DMS153 (cell line): ENCODE data around the gene RHOBTB1.
A peak's percentile ranks its signal among the peaks of the same experiment; 100 is the strongest.

Experiments
- DNase-seq: peaks from one replicate; lab custom pipeline; 2025; lab: John Stamatoyannopoulos, UW

RHOBTB1 gene

DNA sequence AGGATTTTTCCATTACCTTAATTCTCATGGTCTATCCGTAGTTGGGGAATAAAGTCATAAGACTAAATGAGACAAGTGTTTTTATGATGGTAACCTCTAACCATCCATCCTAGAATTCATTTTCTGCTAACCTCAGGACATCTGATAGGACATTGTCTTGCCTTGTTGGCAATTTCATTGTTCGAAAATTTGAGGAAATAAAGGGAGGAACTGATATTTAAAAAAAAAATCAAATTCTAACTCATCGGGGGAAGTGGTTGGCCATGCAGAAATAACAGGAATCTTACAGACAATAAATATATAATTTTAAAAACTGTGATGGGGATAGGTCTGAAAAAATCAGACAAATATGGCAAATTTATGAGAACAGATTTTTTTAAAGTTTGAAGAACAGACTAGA, 21.7 kb upstream of the RHOBTB1 start:
- no peak for DNase-seq

DNA sequence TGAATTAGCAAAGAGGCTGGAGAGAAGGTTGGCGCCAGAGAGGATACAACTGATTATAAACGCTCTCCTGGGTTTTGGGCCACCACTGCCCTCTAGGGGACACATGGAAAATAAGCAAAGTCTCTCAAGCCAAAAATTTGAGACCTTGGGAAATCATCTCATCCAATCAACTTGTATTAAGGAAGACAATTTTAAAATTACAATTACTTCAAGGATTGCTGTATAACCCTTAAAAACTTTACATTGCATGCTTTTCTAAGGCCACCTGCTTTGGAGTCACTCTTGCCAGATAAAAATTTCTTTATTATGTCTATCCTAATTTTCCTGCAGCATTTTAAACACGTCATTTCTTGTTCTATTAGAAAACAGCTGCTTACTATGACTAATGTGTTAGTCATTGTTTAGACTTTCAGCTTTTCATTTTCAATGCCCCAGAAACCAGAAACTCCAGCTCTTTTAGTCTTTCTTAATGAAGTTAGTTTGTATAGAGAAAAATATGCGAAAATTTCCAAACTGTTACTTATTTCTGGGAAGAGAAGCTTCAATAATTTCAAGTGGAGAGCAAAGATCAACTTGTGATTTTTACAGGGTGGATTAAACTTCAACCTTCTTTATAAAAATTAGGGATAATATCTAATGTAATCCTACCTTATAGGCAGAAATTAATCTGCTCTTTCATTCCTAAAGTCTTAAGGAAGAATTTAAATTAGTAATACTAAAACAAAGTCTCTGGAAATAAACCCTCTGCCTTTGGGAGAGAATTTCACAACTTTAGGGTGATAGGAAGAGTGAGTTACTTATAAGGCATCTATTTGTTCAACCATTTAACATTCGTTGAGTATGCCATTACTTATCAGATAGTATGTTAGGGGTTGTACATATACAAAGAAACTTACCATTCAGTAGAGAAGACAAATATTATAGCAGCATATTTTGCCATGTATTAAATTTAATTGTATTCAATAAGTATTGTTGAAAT, 20.6 kb upstream of the RHOBTB1 start:
- DNase-seq, result peak; percentile 44

DNA sequence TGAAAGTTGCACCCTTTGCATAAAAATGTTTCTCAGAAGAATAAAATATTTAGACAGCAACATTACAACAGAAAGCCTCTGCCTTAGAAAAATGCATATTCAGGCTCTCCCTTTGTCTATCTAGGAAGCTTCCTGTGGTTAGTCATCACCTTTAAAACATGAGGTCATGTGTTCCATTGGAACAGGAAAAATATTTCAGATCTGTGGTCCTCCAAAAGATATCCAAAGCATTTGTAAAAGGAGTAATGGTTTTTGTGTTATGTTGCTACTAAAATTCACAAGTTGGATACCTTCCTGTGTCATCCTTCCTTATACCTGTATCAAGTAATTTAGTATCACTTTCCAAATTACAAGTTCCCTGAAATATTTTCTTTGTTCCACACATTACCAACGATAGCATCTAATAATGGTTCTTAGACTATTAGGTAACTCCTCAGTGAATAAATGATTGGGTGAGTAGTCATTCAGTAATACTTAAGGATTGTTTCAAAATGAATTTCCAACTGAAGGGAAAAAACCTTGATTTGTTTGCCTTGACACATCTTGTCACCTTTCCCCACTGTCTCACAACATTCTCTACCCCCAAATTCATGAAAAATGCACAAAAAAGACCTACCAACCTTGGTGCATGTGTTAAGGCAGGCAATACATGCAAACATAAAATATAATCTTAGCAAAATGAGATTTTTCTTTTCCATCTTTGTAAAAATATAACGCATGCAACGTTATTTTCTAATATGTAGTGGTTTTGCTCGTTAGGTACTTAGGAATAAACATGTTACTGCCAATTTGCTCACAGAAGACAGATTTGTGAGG, 19.7 kb upstream of the RHOBTB1 start:
- DNase-seq, result no peak

DNA sequence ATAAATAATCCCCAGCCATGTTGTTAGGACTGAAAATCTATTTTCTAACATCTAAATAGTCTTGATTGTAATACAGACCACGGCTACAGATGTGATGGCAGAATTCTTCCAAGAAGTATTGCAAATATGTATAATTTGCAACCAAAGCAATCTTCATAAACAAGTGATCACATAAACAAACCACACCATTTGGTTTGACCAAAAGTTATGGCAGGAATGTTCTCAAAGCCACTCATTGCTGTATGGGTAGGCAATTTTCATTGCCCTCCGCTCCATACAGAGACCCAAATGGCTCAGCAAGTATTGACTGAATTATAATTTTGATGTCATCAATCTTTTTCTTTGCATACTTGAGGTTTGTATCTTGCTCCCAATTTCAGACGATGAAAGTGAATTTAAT, 19.0 kb upstream of the RHOBTB1 start:
- no peak for DNase-seq

DNA sequence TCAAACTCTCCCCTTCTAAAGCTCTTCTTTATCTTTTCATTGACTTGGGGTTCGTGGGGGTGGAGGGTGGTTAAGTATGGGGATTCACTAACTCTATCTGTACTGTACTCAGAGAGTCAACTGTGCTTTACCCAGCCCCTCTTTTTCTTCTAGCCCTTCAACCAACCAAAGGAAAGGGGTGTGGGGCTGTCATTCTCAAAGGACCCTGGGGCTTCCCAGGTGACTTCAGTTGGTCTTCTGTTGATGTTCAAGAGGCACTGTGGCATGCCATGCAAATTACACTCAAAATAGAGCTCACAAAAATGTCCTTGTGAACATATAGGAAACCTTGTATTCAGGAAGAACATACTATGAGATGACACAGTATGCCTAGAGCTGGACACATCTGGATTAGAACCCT, 16.9 kb upstream of the RHOBTB1 start:
- DNase-seq, result no peak

DNA sequence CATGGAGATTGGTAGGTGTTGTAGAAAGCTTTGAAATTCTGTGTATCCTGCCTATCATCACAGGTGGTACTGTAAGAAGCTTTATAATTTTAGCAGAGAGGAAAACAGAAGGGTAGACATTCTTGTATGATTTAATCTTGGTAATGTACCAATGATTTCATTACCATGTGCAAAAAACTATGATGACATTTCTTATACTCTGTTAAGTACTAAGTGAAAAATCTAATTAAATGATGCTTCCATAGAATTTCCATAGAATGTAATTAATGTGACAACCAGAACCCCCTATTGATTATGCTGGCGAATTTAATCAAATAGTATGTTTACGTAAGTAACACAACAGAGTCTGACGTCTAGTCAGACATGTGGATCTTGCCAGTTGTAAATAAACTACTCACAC, 16.0 kb upstream of the RHOBTB1 start:
- no peak for DNase-seq

DNA sequence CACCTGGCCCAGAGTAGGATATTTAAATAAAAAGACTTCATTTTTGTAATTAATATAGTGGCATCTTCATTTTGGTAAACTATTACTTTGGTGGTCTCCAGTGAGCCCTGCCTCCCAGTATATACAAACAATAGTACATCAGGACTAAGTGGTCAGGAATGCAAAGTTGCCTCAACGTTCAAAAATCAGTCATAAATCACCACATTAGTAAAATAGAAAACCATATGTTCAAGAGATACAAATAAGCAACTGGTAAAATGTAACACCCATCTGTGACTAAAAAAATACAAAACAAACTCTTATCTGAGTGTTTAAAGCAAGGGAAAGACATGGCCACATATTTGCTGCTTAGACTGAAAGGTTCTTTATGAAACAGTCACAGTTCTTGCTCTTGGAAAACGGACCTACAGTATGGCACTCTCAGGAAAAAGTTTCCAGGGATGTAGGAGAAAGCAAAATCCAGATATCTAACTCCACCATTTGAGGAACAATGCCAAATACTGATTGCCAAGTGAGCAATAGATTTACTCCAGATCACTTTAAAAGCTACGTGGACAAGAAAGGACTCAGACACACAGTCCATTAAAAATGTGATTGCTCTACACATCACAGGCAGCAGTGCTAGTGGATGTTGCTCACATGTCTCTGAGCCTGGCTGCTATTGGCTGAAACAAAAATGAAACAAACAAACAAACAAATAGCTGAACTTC, 15.1 kb upstream of the RHOBTB1 start:
- DNase-seq, result no peak

DNA sequence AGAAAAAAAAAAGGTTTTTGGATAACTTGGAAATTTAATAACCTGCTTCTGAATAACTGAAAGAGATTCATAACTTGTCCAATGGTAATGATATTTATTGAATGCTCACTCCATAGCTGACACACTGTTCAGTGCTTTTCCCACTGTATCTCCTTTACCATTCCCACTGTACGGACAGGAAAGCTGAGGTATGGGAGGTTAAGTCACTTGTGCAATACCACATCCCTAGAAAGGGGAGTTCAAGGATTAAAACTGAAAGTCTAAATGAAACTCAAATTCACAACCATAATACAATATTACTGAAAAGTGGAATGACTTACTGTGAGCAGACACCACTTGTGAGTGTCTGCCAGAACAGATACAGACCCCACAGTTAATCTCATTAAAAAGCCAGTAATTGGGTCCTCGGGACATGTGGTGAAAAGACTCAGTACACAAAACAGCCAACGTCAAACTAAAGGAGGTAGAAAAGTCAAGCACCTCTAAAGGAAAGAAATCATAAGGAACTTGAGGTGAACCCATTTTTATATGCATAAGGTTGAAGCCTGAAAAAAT, 13.8 kb upstream of the RHOBTB1 start:
- DNase-seq, result no peak

DNA sequence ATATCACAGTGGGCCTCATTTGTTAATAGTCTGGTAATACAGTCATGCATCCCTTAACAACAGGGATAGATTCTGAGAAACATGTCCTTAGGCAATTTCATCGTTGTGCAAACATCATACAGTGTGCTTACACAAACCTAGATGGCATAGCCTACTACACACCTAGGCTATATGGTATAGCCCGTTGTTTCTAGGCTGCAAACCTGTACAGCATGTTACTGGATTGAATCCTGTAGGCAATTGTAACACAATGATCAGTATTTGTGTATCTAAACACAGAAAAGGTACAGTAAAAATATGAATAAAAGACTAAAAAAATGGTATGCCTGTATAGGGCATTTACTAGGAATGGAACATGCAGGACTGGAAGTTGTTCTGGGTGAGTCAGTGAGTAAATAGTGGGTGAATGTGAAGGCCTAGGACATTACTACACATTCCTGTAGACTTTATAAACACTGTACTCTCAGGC, 12.0 kb upstream of the RHOBTB1 start:
- no peak for DNase-seq

DNA sequence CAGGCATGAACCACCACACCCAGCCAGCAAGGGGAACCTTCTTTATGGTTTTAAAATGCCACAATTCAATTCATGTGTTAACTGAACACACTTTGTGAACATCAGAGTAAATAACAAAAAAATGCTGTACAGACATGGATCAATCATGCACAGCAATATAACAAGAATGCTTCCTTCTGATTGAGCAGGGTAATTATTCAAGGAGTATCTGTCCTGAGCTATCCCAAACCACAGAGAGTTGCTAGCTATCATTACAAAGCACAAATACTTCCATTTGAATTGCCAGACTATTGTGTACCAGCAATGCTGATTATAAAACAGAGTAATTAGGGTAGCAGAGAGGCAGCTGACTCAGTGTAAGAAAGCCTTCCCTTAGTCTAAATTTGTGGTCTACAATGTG, 11.3 kb upstream of the RHOBTB1 start:
- DNase-seq, result no peak

DNA sequence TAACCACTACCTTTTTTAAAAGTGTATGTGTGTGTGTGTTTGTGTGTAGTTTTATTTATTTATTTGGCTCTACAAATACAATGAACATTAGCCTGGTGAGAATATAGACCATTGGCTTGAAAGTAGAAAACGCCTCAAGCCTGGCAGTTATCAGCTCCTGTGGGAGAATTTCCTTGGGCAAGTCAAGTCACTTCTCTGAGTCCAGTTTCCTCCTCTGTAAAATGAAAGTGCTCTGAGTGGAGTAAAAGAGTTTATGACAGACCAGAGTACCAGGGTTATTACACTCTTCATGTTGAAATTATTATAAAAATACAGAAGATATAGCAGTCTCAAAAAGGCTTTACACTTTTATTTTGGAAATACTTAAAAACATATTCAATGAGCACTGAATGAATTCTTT, 10.1 kb upstream of the RHOBTB1 start:
- no peak for DNase-seq

DNA sequence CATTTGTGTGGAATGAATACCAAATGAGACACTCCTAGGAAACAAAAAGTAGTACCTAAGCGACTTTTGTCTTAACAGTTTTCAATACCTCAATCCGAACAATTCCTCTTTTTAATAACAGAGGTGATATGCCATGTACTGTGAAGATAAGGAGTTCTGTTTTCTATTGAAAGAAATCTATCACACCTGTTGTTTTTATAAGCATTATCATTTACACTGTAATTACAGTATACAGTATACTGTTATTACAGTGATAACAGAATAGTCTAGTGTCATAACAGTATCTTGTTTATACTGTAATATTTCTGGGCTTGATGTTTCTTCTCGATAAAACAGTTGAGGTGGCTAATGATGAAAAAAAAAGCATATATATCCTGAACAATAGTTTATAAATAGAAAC, 9.4 kb upstream of the RHOBTB1 start:
- DNase-seq, result no peak

DNA sequence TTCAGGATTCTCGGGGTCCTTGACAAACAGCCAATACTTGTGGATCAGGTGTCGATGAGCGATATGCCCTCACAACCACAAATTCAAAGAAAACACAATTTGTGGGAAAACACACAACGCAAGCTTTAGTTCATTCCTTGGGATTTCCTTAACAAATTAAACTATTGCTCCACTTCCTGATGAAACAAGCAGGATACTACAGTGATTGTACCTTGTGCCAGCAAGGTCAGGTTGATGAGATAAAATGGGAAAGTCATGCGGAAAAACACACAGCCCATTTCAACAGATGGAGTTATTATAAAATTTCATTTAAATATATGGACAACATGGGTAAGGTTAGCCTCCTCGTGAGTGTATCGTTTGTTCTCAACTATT, 8.8 kb upstream of the RHOBTB1 start:
- no peak for DNase-seq

DNA sequence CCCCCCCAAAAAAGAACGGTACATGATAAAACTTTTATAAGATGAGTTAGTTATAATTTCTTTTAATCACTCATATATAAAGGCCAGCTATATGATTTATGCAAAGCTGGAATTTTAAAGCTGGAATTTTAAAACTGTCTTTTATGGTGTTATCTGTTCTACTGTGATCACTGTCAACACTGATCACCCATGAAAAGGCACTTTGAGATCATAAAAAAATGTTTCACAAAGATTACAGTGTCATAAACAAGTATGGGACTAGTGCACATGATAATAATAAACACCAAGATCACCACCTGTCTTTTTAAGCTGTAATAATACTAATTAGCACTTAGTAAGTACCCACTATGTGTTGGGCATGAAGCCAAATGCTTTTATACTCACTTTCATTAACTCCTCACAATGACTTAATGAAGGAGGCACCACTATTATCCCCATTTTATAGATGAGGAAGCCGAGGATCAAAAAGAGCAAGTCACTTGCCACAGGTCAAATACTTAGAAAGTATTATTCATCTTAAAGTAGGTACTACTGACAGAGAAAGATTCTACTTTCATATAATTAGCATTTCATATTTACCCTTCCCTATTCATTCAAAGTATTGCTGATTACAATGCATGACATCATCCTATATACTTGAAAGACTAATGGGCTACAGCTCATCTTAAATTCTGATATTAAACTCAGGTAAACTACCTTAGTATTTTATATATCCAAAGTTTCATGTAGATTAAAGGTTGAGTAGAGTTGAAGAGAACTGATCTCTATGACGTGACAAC, 8.3 kb upstream of the RHOBTB1 start:
- no peak for DNase-seq

DNA sequence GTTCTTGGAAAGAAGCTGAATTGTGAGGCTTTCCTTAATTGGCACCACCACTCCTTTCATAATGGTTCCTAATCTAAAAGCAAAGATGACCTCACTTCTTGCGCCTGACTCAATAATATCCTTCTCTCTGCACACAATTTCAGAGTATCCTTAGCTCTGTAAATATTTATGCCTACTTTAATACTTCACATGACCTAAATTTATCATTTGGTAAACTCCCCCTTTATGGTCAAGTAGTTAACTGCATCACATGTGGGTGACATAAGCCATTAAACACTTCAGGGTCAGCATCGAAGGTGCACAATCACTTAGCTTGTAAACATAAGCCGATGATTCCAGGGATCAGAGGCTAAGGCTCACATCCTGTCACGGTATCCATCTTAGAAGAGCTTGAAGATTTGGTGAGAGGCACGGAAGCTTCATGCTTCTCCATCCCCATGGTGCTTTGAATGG, 7.3 kb upstream of the RHOBTB1 start:
- peak; percentile 57 for DNase-seq

DNA sequence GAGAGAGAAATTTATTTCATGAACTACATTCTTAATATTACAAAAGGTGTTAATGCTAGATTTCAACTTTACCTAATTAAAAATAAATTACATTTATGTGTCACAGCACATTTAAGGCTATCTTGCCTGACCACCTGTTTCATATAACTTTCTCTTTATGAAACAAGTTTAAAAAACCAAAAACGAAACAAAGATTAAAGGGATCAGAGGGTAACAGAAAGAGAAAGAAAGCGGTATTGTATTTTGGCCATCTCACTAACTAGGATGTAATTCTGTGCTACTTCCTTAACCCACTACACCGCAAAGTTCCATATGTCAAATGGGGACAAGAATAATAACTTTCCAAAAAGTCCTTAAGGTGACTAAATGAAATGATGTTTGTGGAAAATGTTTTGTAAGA, 6.3 kb upstream of the RHOBTB1 start:
- no peak for DNase-seq

DNA sequence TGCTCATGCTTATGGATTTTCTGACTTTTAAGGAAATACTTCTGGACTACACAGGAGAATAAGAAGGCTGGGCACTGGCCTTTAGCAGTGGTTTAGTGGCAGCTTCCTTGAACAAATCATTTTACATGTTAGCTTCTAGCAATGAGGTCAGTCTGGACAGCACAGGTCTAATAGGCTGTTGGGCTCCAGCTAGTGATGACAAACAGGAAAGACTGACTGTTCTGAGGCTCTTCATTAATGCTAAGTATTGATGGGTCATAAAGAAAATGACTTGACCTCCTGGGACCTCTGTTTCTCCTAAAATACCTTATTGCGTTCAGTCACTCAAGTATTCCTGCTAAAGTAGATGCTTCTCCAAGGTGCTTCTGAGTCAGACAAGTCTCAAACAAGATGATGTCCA, 4.9 kb upstream of the RHOBTB1 start:
- no peak for DNase-seq

DNA sequence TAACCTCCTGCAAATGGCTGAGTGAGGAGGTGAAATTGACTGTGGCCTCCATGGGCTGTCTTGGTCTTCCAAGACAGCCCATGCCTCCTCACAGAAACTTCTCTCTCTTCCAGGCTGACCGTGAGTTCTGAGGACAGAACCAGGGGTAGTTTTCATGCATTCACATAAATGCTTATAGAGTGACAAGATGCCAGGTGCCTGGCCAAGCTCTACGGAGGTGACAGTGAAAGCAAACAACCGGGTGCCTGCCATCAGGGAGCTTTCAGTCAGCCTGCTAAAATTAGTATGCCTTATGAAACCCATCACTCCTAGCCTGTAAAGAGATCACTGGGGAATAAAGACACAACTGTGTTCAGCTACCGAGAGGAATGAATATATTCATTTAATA, 919 bp upstream of the RHOBTB1 start:
- DNase-seq, result no peak

DNA sequence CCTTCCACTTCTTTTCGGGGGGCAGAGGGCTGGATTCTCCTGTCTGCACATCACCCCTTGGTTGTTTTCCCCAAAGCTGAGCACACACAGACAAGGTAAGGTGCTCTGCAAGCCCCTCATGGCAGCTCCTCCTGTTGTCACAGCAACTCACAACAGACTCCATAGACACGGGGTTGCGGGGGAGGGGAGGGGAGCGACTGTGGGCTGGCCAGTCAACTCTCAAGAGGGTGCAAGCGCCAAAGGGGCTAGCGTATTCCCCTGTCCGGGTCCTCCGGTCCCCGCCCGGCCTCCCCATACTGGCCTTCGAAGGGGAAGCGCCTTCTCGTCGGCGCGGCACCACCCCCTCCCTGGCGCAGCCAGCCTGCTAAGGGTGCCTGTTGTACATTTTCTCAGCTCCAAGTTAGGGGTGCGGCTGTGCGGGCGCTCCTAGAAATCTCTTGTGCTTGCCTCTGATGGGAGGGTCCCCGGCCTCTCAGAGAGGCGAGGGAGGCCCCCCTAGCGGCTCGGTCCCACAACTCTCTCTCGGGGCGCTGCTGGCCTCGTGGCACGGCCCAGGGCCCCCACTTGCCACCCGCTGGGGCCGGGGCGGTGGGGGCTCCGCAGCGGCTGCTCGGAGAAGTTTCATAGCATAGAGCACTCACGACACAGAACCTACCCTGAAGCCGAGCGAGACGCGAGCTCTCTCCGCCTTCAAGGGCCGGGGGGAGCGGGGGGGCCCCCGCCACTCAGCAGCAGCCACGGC, 498 bp downstream of the RHOBTB1 start:
- DNase-seq, result peak; percentile 10

DNA sequence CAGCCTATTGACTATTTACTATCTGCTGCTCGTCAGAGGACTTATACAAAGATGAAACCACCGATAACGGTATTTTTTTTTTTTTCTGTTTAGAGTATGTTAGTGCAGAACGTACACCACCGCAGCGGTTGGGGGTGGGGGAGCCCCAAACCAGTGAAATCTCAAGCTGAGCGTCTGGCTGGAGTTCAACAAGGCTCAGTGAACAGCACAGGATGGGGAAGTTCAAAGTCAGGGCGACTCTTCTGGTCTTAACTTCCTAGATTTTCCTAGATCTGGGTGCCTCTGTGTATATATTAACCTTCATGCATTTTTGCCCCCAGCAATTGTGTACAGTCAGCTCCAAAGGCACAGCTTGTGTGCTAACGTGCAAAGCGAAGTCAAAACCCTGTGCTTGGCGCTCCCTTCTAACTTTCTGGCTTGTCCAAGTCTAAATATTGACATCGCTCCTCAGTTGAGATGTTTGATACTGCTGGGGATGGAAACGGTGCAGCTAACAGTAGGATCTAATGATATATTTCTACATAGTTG, 1.1 kb downstream of the RHOBTB1 start:
- DNase-seq, result no peak
